Measurements from ENCODE around the gene DAAM2.

DNA sequence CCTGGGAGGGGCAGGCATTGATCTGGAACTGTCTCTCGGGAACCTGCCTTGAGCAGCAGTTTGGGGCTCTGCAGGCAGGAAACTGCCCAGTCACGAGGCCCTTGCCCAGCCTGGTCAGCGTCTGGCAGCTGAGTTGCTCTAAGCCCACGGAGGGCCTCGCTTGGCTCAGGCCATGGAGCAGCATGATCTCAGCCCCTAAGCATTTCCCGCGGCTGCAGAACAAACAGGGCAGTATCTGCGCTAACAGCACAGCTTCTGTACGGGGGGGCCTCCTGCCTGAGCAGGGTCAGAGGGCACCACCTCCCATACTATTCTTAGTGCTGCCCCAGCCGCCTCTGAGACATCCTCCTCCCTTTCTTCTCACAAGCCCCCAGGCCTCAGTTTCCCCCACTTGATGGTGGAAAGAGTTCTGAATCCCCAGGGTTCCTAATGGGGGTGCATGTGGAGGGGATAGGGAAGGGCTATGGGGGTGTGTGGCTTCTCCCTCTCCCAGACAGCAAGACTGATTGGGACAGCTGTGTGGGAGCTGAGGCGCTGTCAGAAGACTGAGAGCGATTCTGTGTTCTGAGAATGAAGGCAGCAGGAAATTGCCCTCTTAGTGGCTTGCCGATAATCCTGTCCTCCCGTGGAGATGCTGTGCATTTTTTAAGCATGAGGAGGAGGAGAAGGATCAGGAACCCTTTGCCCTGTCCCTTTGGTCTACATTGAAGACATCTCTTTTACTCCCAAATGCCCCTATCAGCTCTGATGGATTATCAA, 95.7 kb downstream of the DAAM2 start:
- TF ChIP-seq, protein P1, sequence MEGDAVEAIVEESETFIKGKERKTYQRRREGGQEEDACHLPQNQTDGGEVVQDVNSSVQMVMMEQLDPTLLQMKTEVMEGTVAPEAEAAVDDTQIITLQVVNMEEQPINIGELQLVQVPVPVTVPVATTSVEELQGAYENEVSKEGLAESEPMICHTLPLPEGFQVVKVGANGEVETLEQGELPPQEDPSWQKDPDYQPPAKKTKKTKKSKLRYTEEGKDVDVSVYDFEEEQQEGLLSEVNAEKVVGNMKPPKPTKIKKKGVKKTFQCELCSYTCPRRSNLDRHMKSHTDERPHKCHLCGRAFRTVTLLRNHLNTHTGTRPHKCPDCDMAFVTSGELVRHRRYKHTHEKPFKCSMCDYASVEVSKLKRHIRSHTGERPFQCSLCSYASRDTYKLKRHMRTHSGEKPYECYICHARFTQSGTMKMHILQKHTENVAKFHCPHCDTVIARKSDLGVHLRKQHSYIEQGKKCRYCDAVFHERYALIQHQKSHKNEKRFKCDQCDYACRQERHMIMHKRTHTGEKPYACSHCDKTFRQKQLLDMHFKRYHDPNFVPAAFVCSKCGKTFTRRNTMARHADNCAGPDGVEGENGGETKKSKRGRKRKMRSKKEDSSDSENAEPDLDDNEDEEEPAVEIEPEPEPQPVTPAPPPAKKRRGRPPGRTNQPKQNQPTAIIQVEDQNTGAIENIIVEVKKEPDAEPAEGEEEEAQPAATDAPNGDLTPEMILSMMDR (conservative IDR thresholded peaks at IDR 0.05) = no peak
- no peak for TF ChIP-seq ZFX (IDR thresholded peaks at IDR 0.05)

Measured in C4-2B (cell line).